KG1 (cell line): ENCODE results near the gene DPM3.
"Not testable (repeated sequence)": the region's sequence is repeated elsewhere in the genome, so short reads cannot be mapped to it uniquely, and the experiment has no call there.

Experiments
- DNase-seq: peaks from one replicate; lab custom pipeline; 2025; lab: John Stamatoyannopoulos, UW

Gene DPM3

DNA sequence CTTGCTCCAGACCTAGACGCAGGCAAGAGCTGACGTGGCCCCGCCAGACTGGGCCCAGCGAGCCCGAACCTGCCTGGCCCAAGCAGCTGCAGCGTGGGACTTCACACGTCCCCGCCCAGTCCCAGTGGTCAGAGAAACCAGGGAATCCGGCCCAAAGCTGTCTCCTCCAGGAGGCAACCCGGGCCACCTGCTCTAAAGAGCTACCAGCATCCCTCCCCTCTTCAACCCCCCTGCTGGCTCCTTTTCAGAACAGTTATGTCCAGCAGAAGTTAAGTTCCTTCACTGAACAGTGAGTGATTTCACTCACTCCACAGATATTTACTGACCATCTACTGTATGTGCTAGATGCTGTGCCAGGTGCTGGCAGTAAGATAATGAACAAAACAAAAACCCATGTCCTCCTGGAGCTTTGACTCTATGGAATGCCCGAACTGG, 14.8 kb downstream of the DPM3 start:
- DNase-seq = no peak

DNA sequence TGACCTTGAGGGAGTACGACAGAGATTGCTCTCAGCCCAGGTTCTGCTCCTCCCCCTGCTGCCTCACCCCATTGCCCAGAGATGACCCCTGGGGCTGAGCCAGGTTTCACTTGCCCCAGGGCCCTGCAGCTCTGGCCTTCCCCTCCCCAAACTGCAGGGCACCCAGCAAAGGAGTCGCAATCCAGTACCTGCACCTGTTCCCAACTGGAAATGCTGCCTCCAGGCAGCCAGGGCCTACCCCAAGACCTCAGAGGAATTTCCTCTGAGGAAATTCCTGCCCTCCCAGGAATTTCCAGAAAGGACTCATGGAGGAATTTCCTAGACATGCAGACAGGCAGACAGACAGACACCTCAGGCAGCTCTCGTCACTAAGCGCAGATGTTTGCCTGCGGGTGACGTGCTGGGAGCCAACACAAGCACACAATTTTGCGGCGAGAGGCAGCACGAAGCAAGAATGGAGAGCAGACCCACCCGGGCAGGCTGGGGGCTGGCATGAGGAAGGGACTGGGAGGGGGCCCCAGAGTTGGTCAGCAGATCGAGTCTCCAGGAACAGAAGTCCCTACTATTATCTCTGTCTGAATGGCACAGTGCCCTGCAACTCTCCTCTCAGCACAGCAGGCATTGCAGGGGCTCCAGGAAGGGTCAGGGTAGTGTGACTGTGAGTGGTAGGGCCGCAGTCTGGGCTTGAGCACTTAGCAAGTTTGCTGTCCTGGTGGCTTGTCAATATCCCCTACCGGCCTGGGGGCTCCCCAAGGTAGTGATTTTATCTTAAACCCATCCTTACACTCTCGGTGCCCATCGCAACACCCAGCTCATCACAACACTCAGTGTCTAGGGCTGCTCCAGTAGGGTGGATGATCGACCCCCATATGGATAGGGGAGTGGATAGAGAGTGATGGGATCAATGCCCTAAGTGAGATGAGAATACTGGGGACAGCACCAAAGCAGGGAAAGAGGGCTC, 15.5 kb downstream of the DPM3 start:
- no peak for DNase-seq

DNA sequence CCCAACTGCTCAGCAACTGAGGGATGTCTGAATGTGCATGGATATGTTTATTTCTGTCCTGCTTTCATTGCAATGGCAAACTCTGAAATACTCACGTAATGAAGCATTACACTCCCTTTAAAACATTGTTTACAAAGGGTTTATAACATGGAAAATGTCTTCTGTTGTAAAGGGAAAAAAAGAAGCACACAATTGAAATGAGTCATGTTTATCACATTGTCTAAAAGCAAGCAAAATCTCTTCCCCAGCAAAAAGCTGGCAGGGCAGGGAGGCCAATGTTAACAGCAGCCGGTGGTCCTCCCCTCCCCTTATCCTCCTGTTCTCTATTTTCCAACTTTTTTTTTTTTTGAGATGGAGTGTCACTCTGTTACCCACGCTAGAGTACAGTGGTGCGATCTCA, 16.5 kb downstream of the DPM3 start:
- no peak for DNase-seq

DNA sequence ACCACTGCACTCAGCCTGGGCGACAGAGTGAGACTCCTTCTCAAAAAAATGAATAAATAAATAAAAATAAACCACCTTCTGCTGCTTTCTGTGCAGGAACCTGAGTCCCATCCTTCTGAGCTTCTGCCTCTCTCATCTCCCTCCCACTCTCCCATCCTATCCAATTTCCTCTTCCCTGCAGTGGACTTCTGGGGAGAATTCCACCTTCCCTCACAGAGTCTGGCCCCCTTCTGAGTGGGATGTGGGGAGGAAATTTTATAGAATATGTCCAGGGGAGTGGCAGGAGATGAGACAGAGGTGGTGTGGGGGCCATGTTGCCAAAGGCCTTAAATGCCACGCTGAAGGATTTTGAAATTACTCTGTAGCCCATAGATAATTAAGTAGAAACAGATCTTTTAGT, 18.0 kb downstream of the DPM3 start:
- no peak for DNase-seq

DNA sequence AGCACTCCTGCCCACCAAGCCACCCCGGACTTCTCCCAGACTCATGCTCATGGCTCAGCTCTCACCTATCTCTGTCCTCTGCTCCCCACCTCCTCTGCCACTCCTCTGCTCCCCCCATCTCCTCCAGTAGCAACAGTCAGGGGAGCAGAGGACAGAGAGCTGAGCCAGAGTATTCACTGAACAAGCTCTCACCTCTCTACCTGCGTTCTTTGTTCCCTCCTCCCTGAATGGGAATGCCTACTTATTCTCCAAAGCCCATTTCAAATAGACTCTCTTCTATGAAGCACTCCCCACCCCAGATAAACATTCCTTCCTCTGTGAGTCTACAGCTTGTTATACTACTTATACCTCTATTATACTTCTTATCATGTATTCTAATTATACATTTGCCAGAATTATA, 19.1 kb downstream of the DPM3 start:
- DNase-seq = no peak

DNA sequence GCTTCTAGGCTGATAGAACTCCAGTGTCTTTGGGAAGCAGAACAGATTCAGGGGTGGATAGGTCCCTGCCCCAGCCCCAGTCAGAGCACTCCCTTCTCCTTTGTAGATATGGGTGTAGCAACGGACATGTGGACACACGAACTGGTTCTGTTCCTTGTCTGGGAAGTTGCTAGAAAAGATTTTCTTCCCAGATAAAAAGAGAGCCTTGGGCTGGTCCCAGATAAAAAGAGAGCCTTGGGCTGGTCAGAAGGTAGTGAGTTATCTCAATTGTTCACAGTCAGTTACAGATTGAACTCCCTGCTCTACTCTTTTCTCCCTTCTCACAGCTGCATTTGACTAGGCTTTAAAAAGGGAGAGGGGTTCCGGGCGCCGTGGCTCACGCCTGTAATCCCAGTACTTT, 20.1 kb downstream of the DPM3 start:
- no peak for DNase-seq

DNA sequence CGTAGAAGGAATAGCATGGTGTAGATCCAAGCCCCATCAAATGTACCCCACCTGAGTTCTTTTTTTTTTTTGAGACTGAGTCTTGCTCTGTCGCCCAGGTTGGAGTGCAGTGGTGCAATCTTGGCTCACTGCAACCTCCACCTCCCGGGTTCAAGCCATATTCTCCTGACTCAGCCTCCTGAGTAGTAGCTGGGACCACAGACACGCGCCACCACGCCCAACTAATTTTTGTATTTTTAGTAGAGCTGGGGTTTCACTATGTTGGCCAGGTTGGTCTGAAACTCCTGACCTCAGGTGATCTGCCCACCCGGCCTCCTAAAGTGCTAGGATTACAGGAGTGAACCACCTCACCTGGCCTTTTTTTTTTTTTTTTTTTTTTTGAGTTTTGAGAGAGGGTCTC, 22.2 kb downstream of the DPM3 start:
- DNase-seq = not testable (repeated sequence)

DNA sequence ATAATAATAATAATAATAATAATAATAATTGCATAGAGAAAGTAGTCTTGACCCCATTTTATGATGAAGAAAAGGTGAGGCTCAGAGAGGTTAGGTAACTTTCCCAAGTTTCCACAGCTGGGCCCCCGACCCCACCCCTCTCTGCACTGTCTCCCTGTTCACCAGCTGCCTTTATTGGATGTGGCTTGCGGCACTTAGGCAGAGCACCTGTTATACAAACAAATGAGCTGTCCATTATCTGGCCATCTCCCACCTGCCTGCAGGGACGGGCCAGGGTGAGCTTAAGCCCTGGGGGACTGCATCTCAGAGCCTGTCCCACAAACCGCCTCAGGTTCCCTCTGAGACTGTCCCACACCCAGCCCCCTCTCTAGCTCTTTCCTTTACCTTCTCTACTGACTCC, 22.7 kb downstream of the DPM3 start:
- no peak for DNase-seq

DNA sequence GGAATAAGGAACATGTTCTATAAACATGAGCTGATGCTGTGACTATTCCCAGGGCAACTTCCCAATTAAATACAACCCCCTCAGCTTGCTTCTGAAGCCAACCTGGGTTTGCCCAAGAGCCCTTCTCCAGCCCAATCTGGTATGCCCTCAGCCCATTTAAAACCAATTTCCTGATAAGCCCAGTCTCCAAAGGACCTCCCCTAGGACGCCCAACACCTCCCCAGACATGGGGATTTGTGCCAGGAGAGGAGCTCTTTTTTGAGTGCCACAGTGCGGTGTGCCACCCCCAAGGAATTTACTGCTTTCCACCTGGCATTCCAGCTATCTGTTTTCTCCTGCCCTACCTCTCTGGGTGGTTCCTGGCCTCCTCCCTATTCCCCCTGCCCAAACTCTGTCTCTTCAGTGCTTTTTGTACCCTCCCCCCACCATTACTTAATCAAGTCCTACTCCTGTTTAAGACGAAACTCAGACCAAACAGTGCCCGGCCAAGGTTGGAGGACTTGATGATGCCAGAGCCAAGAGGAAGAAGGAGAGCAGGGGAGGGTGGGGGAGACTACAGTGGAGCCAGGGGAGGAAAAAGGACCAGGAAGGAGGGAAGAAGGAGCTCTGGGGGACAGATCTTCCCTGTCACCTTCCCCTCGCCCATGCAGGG, 24.1 kb downstream of the DPM3 start:
- no peak for DNase-seq

DNA sequence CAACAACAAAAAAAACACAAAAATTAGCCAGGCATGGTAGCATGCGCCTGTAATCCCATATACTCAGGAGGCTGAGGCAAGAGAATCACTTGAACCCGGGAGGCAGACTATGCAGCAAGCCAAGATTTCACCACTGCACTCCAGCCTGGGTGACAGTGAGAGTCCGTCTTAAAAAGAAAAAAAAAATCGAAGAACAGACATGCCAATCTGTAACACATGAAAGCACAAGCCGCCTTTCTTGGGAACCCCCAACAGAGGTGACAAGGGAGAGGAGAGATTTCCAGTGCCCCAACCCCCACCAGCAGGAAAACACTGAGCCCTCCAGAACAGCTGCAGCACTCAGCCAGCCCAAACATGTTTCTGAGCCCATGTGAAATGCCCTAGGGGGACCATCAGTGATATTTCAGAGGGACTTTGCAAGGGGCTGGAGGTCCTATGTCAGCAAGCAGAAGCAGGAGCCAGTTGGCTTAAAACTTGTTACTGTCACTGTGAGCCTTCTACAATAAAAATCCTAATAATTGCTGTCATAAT, 26.8 kb downstream of the DPM3 start:
- no peak for DNase-seq

DNA sequence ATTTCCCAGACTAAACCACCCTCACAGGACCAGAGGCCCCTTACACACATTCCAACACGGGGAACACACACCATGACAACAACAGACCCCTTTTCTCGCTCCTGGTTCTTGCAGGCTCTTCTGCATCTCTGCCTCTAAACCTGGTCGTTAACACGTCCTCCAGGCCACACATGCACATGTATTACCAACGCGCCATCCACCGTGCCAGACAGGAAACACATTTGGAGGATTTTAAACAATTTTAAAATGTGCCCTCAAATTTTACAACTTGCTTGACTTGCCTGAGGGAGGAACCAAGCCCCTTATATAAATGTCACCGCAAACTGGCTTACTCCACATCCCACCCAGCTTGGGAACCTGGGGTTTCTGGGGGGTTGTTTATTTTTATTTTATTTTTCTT, 29.5 kb downstream of the DPM3 start:
- DNase-seq = no peak

DNA sequence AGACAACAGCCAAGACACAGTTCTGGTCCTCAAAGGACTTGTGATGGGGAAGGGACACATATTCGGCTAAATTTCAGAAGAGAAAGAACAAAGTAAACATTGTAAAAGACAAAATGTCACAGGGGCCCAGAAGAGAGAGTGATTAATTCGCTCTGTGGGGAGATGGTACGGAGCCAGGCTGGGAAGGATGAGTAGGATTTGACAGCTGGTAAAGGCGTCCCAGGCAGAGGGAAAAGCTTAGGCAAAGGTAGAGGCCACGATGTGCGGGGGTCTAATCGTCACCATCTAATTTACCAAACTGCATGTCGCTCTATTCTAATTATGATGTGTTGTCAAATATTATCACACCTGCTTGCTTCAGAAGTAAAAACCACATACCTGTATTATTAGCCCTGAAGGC, 29.9 kb downstream of the DPM3 start:
- no peak for DNase-seq

DNA sequence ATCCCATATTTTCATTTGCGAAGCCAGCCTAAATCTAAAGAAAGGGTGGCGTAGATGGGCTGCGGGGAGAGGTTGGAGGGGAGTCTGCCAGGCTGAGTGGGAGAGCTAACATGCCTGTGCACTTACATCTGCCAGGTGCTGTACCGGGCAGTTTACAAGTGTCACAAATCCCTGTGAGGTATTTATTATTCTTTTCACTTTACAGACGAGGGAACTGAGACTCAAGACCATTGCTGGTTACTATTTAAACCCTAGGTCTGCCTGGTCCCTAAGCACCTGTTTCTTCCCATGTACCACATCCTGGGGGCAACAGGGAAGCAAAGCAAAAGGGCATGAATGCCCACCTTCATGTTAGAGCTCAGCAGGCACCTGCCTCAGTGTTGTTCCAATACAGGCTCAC, 32.0 kb downstream of the DPM3 start:
- DNase-seq = no peak

DNA sequence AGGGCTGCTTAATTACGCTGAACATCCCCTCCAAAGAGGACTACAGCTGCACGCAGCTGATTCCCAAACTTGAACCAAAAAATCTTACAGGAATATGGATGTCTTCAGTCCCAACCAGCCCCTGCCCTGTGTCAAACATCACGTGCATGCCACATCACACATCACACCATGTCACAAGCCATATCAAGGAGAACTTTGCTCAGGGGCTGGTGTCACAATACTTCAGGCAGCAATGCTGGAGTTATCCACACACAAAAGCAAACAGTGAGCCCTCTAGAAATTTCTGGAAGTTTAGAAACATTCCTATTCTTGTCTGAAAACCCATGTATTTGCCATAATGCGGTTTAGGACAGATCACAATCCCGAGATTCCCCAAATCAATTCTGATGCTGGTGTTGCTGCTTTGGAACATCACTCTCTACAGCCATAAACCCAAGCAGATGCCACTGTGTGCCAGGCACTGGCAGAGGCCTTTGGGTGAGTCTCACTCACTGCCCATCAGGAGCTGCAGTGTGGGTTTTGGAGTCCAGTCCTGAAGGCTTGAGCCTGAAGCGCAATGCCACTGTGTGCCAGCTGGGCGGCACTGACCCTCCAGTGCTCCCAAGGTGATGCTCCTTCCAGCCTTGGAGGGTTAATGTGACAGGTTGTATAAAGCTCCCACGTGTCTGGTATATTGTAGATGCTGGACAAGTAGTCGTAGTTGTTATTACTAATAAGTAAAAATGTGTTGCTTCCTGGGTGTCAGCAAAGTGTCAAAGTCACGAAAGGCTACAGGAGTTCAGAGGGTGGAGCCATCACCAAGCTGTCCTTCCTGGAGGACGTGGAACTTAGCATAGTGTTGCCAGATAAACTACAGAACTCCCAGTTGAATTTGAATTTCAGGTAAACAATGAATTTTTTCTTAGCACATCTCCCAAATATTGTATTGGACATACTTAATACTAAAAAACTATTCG, 32.7 kb downstream of the DPM3 start:
- DNase-seq = no peak

DNA sequence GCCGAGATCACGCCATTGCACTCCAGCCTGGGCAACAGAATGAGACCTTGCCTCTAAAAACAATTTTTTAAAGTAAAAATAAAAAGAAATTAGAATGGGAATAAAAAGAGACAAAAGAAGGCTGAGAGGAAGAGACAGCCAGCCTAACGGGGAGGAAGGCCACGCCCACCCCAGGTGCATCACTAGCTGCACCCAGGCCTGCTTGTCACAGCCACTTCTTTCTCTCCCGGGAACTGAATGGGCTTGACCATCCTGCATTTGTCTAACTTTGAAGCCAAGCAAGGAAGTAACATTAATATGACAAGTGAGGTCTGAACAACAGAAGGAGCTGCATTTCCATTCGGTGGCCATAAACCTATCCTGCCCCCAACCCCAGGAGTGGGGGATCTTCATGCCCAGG, 33.5 kb downstream of the DPM3 start:
- no peak for DNase-seq

DNA sequence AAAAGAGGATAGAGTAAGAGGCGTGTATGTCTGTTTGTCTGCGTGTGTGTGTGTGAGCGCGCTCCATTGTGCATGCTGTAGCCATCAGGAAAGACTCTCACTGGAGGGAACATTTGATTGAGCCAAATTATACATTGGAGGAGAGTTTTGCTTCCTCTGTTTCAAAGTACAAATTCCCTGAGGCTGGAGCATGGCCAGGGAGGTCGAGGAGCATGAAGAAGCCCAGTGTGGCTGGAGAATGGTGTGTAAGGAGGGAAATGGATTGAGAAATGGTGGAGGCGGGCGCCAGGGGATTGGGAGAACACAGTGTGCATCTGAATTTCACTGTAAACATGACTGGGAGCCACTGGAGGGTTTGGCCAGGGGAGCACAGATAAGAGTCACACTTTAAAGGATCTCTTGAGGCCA, 34.7 kb downstream of the DPM3 start:
- DNase-seq = no peak

DNA sequence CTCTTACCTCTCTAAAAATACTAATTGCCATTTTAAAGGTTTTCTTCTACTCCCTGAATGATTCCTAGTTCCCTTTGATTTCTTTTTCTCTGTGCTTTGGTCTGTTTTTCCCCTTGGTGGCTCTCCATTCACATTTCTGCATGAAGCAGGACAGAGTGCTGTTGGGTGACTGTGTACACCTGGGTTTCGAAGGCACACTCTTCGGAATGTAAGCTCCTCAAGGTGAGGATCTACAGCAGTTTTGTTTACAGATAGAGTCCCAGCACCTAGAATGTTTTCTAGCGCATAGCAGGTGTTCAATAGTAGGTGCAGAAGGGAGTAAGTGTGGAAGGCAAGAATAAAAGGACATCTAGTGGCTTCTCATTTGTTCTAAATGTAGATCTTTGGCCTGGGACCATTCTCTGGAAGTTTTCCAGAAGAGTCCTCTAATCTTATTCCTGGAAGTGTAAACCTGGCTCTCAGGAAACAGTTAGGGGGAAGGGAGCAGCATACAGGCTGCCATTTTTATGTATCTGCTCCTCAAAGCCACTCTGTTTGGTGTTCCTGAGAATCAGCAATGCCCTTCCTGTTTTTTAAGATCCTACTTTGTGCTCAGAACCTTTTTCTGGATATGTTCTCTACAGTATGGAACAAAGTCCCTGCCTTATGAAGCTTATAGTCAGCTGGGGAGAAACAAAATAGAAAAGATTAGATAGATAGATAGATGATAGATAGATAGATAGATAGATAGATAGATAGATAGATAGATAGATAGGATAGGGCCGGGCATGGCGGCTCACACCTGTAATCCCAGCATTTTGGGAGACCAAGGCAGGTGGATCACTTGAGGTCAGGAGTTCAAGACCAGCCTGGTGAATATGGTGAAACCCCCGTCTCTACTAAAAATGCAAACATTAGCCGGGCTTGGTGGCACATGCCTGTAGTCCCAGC, 35.5 kb downstream of the DPM3 start:
- no peak for DNase-seq

DNA sequence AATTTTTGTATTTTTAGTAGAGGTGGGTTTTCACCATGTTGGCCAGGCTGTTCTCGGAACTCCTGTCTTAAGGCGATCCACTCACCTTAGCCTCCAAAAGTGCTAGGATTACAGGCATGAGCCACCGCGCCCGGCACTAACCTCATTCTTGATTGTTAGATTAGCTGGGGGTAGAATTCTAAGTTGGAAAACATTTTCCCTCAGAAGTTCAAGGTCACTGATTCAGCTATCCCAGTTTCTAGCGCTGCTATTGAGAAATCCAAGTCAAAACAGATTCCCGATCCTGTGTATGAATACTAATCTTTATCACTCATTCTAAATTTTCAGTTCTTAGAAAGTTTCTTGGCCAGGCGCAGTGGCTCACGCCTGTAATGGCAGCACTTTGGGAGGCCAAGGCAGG, 37.0 kb downstream of the DPM3 start:
- DNase-seq = no peak

DNA sequence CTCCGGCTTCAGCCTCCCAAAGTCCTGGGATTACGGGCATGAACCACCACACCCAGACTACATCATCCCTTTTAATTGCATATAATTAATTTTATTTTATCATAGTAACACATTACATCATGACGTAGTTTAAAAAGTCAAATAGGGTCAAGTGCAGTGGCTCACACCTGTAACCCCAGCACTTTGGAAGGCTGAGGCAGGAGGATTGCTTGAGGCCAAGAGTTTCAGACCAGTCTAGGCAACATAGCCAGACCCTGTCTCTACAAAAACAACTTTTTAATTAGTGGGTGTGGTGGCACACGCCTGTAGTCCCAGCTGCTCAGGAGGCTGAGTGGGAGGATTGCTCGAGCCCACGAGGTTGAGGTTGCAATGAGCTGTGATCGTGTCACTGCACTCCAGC, 41.0 kb downstream of the DPM3 start:
- DNase-seq = no peak

DNA sequence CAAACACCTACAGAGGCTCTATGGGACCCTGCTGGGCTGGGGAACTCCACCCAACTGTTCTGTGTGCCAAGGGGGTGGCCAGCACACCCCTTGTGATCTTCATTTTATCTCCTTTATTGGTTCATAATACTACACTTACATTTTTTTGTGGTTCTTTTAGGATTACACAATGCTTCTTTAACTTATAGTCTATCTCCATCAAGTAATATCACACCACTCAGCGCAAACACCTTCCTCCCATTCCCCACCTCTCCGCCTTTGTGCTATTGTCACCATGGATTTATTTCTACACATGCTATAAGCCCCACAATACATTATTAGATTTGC, 45.7 kb downstream of the DPM3 start:
- no peak for DNase-seq
